GM12878 (cell line): ENCODE measurements around the gene RIMBP2. TPM values are rescaled to one million over a fixed set of nuclear protein-coding genes. Genes with fewer than 3 reads are reported as not detected.

Experiments
- ATAC-seq: fragments of 200-7000 bp; cut with Tn5 transposase; 3 replicates; pipeline ENCODE4 v1.9.1; 2020; ENCODE audit warnings: mild to moderate bottlenecking, moderate library complexity
- BruUV-seq: library from RNA; stranded (reverse); fragments of 400-500 nt; replicated peaks from 2 replicates; lab custom pipeline; 2021; lab: Mats Ljungman, UMichigan
- CTCF ChIA-PET: fragments of 300-600 bp; sonication (Branson Sonifier 250); formaldehyde crosslinking; extraction: SDS; loops from one replicate; lab custom pipeline; 2021; ENCODE audit warnings: inconsistent platforms; lab: Yijun Ruan, JAX
- POLR2A ChIA-PET: fragments of 350-600 bp; formaldehyde crosslinking; extraction: SDS; loops from one replicate; lab custom pipeline; 2021; ENCODE audit warnings: inconsistent platforms; lab: Charles Lee
- RAD21 ChIA-PET: fragments of 300-600 bp; sonication (Branson Sonifier 250); formaldehyde crosslinking; loops from one replicate; lab custom pipeline; 2023; ENCODE audit warnings: antibody characterized with exemption; ENCODE audit not compliant: unreplicated experiment; lab: Charles Lee
- SMC1A ChIA-PET: fragments of 300-600 bp; sonication (Branson Sonifier 250); formaldehyde crosslinking; loops from one replicate; lab custom pipeline; 2023; ENCODE audit not compliant: unreplicated experiment, uncharacterized antibody; lab: Charles Lee
- DNase-seq: peaks from one replicate; pipeline ENCODE4 v3.0.0-alpha.2; 2011; ENCODE audit warnings: low read depth, low spot score
- FAIRE-seq: peaks from 3 replicates; lab custom pipeline; 2011; peaks lifted over from hg19 to GRCh38; lab: Jason Lieb, UNC
- H2AFZ ChIP-seq: 2 replicates; pipeline ENCODE4 v1.6.0; 2011; ENCODE audit warnings: low read depth, low read length, control low read depth; ENCODE audit not compliant: control insufficient read depth
- H3K27ac ChIP-seq: 2 replicates; pipeline ENCODE4 v1.5.1; 2011; ENCODE audit warnings: control low read depth; ENCODE audit not compliant: control insufficient read depth, insufficient read depth
- H3K27me3 ChIP-seq, 2 experiments: replicated peaks in 1 of 2; 2 replicates each; pipeline versions ENCODE4 v1.6.0 to v1.6.1; 2011; ENCODE audit warnings: low read length in 1 of 2; ENCODE audit not compliant: control insufficient read depth in 2 of 2, insufficient read depth in 2 of 2
- H3K36me3 ChIP-seq, 2 experiments: 2 replicates each; pipeline ENCODE4 v1.5.1; 2011; ENCODE audit warnings: low read length in 1 of 2; ENCODE audit not compliant: control insufficient read depth in 2 of 2, insufficient read depth in 2 of 2
- H3K4me1 ChIP-seq: 2 replicates; pipeline ENCODE4 v1.6.1; 2011; ENCODE audit warnings: mild to moderate bottlenecking, low read length, moderate library complexity, mixed read lengths; ENCODE audit not compliant: control insufficient read depth, insufficient read depth
- H3K4me2 ChIP-seq: 2 replicates; pipeline ENCODE4 v1.6.0; 2011; ENCODE audit warnings: control low read depth; ENCODE audit not compliant: control insufficient read depth, insufficient read depth
- H3K4me3 ChIP-seq: fragments of 200-600 bp; sonication (generic); 2 replicates; pipeline ENCODE4 v1.5.1; 2016
- H3K79me2 ChIP-seq: 2 replicates; pipeline ENCODE4 v1.6.0; 2011; ENCODE audit warnings: low read length; ENCODE audit not compliant: control insufficient read depth, insufficient read depth
- H3K9ac ChIP-seq: 2 replicates; pipeline ENCODE4 v1.8.0; 2011; ENCODE audit warnings: low read length, control low read depth, mixed read lengths; ENCODE audit not compliant: control insufficient read depth, insufficient read depth
- H3K9me3 ChIP-seq: replicated peaks from 3 replicates; pipeline ENCODE4 v1.5.1; 2011; ENCODE audit warnings: mild to moderate bottlenecking, low read length; ENCODE audit not compliant: control insufficient read depth, insufficient read depth
- H4K20me1 ChIP-seq: 2 replicates; pipeline ENCODE4 v1.6.0; 2011; ENCODE audit not compliant: control insufficient read depth, insufficient read depth
- ASH2L ChIP-seq: fragments of 300-600, 200-600 bp; sonication (generic); IDR thresholded peaks from 2 replicates; pipeline ENCODE4 v1.6.1; 2017; ENCODE audit warnings: low read depth, mild to moderate bottlenecking, borderline replicate concordance
- BCL11A ChIP-seq: IDR thresholded peaks from 2 replicates; pipeline ENCODE4 v1.6.1; 2011; ENCODE audit warnings: low read depth, low read length
- CBX3 ChIP-seq: fragments of 200-600 bp; sonication (generic); IDR thresholded peaks from 2 replicates; pipeline ENCODE4 v1.6.1; 2016; ENCODE audit warnings: low read depth, borderline replicate concordance
- CHD1 ChIP-seq: IDR thresholded peaks from 2 replicates; pipeline ENCODE4 v1.6.1; 2012; ENCODE audit warnings: low read depth, low read length, improper control_type of control experiment
- ETV6 ChIP-seq, 2 experiments: fragments of 450-650 bp in 1 of 2; IDR thresholded peaks in 1 of 2; conservative IDR thresholded peaks in 1 of 2; 2 replicates each; pipeline ENCODE4 v1.6.1; 2014; ENCODE audit warnings: antibody characterized with exemption in 1 of 2, borderline replicate concordance in 1 of 2, low read depth in 1 of 2, mild to moderate bottlenecking in 1 of 2, moderate library complexity in 1 of 2
- GABPA ChIP-seq: IDR thresholded peaks from 2 replicates; pipeline ENCODE4 v1.6.1; 2014; ENCODE audit warnings: antibody characterized with exemption, low read depth, mild to moderate bottlenecking, inconsistent platforms
- IKZF1 ChIP-seq: fragments of 450-650 bp; conservative IDR thresholded peaks from 2 replicates; pipeline ENCODE4 v1.6.1; 2017; ENCODE audit warnings: antibody characterized with exemption, mild to moderate bottlenecking
- MXI1 ChIP-seq: fragments of 150-350 bp; IDR thresholded peaks from 2 replicates; pipeline ENCODE4 v1.6.1; 2011; ENCODE audit warnings: low read depth, mild to moderate bottlenecking, inconsistent platforms, low read length, improper control_type of control experiment
- RAD51 ChIP-seq: fragments of 450-650 bp; IDR thresholded peaks from 2 replicates; pipeline ENCODE4 v1.6.1; 2016; ENCODE audit warnings: moderate library complexity, mild to moderate bottlenecking, inconsistent platforms
- RB1 ChIP-seq: fragments of 450-650 bp; formaldehyde crosslinking; IDR thresholded peaks from 2 replicates; pipeline ENCODE4 v1.6.1; 2017; ENCODE audit warnings: mild to moderate bottlenecking, borderline replicate concordance
- WGBS: methylation state at CpG from one replicate; pipeline ENCODE4 v1.1.6; 2016; ENCODE audit warnings: low lambda C conversion rate; ENCODE audit not compliant: insufficient replicate concordance, insufficient coverage; ENCODE audit errors: missing lambda C conversion rate; 5-methylcytosine and 5-hydroxymethylcytosine counted together
- in situ Hi-C: fragments of 300-500 bp; cut with MboI; formaldehyde crosslinking; loops from 9 replicates; pipeline ENCODE4 v1.14.3; 2018; ENCODE audit warnings: mixed read lengths
- intact Hi-C: fragments of 100-400 bp; cut with micrococcal nuclease; formaldehyde crosslinking; loops from one replicate; pipeline ENCODE4 v1.14.2; 2022; ENCODE audit not compliant: unreplicated experiment
- polyA plus RNA-seq, 11 experiments: library from polyadenylated mRNA; depleted of rRNA in 4 of 11; unstranded in 6 of 11; stranded (reverse) in 5 of 11; fragments of >200 nt; fragmentation: Nextera tagmentation in 4 of 11; fragmentation: Illumina TruSeq in 1 of 11; extraction: Ambion mirVana in 4 of 11; extraction: Trizol in 1 of 11; gene quantifications; 1 replicate in 1 of 11; 2 replicates in 10 of 11; pipeline versions ENCODE4 v1.2.1 to v1.2.3, GENCODE V29; 2011 to 2016; ENCODE audit warnings: inconsistent platforms in 2 of 11, missing spikeins in 2 of 11, low read depth in 1 of 11
- total RNA-seq, 4 experiments: library from RNA; depleted of rRNA in 3 of 4; stranded (reverse); fragments of >200 nt in 3 of 4; fragmentation: Illumina TruSeq in 1 of 4; extraction: Trizol in 1 of 4; gene quantifications; 2 replicates each; pipeline versions ENCODE4 v1.2.1 to v1.2.3, GENCODE V29; 2013 to 2021
- TF ChIP-seq, protein P1 (sequence below): IDR thresholded peaks from 2 replicates; pipeline ENCODE4 v1.6.1; 2012; ENCODE audit warnings: mild to moderate bottlenecking, low read depth, low read length

The RIMBP2 gene
- total and polyA plus RNA-seq, 10 of the 15 experiments (the other 5 are each of a cell fraction or from before 2014, with no cell fraction given), result 0.04 to 2.9 (median 0.07) TPM; not detected in 1

DNA sequence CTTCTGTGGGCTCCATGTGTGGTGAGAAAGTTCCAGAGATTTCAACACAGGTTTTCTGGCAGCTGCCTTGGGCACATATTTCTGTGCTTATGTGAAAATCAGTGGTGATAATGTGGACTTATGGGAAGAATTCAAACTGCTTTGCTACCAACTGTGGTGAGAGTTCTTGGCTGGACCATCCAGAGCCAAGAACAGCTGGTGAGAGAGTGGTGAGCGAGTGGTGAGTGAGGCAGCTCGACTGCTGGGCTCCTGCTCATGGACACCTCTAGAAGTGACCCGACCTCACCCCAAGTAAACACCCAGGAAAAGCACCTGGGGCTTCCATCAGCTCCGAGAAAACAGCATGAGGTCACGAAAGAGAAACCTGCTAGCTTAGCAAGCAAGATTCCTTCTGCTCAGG lies 272.0 kb downstream of the RIMBP2 start:
- 5% methylated on average over 5 of the region's 5 CpGs for WGBS
- Histone ChIP-seq H3K4me1 (no peaks in the 10 kb centered on the region), H2AFZ (no peak overlapping the region), H3K4me3 (no peak overlapping the region), H3K27ac (no peak overlapping the region), H3K79me2 (no peaks in the 10 kb centered on the region), H3K36me3 (no peaks in the 10 kb centered on the region), H3K27me3 (no peaks in the 10 kb centered on the region), H3K9me3 (no peaks in the 10 kb centered on the region; the same call in 2 of the 3 replicates), H3K9ac (no peak overlapping the region), H4K20me1 (no peaks in the 10 kb centered on the region), H3K4me2 (no peak overlapping the region)
- in situ Hi-C loops (no loop called here), intact Hi-C loops (no loop called here)
- TF ChIP-seq ASH2L (no peak), BCL11A (no peak), CBX3 (no peak), RB1 (no peak), CHD1 (no peak), RAD51 (no peak), GABPA (no peak), MXI1 (no peak), ETV6 (conservative IDR thresholded peaks at IDR 0.05 in 1 of 2, IDR thresholded peaks at IDR 0.05 in 1 of 2; ENCODE audit: borderline replicate concordance in 1 of 2, low read depth in 1 of 2) (no peak), IKZF1 (no peak)
- TF ChIP-seq, protein P1, sequence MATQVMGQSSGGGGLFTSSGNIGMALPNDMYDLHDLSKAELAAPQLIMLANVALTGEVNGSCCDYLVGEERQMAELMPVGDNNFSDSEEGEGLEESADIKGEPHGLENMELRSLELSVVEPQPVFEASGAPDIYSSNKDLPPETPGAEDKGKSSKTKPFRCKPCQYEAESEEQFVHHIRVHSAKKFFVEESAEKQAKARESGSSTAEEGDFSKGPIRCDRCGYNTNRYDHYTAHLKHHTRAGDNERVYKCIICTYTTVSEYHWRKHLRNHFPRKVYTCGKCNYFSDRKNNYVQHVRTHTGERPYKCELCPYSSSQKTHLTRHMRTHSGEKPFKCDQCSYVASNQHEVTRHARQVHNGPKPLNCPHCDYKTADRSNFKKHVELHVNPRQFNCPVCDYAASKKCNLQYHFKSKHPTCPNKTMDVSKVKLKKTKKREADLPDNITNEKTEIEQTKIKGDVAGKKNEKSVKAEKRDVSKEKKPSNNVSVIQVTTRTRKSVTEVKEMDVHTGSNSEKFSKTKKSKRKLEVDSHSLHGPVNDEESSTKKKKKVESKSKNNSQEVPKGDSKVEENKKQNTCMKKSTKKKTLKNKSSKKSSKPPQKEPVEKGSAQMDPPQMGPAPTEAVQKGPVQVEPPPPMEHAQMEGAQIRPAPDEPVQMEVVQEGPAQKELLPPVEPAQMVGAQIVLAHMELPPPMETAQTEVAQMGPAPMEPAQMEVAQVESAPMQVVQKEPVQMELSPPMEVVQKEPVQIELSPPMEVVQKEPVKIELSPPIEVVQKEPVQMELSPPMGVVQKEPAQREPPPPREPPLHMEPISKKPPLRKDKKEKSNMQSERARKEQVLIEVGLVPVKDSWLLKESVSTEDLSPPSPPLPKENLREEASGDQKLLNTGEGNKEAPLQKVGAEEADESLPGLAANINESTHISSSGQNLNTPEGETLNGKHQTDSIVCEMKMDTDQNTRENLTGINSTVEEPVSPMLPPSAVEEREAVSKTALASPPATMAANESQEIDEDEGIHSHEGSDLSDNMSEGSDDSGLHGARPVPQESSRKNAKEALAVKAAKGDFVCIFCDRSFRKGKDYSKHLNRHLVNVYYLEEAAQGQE, result no peak
- ATAC-seq, result no peak
- SMC1A ChIA-PET, result no interaction called here
- BruUV-seq, result no TSS peak
- RAD21 ChIA-PET, result no interaction called here
- POLR2A ChIA-PET, result no interaction called here
- no peak for FAIRE-seq
- CTCF ChIA-PET, result no interaction called here
- DNase-seq, result no peak
